Raji (cell line): Measurements from ENCODE around the gene RRAS.

Experiments used
- POLR2A ChIP-seq: IDR thresholded peaks from 2 replicates; pipeline ENCODE4 v1.6.1; 2011; ENCODE audit warnings: low read depth, low read length, control low read depth; ENCODE audit not compliant: insufficient read depth

The RRAS gene

GRCh38 chr19:49680421-49681351, 40.7 kb upstream of the RRAS start:
- TF ChIP-seq POLR2A, result no peak

GRCh38 chr19:49679771-49680413, 39.9 kb upstream of the RRAS start:
- TF ChIP-seq POLR2A, result no peak

- no peak for TF ChIP-seq POLR2A
Observed at GRCh38 chr19:49678985-49679770, 39.2 kb upstream of the RRAS start.

GRCh38 chr19:49677901-49678674, 38.1 kb upstream of the RRAS start:
- TF ChIP-seq POLR2A, result no peak

GRCh38 chr19:49677231-49677900, 37.4 kb upstream of the RRAS start, which contains the start of gene PRMT1:
PRMT1 (plus strand) TSS chr19:49677271; CDS start chr19:49677281, 10 bp downstream.
- TF ChIP-seq POLR2A, result peak; percentile 86

- TF ChIP-seq POLR2A, result no peak
Observed at GRCh38 chr19:49676784-49677230, 36.9 kb upstream of the RRAS start.

GRCh38 chr19:49676136-49676783, 36.3 kb upstream of the RRAS start:
- peak; percentile 88 for TF ChIP-seq POLR2A

- TF ChIP-seq POLR2A, result no peak
Observed at GRCh38 chr19:49672131-49672919, 32.4 kb upstream of the RRAS start.

GRCh38 chr19:49669516-49669915, 29.6 kb upstream of the RRAS start:
- TF ChIP-seq POLR2A, result no peak

- no peak for TF ChIP-seq POLR2A
Observed at GRCh38 chr19:49667473-49667872, 27.5 kb upstream of the RRAS start.

GRCh38 chr19:49666120-49666444, 26.1 kb upstream of the RRAS start:
- TF ChIP-seq POLR2A, result no peak

GRCh38 chr19:49665351-49666119, 25.6 kb upstream of the RRAS start, which contains the start of the genes BCL2L12 and IRF3:
BCL2L12 (plus strand) TSS chr19:49665933; CDS start chr19:49666693, 760 bp downstream.
IRF3 (minus strand) TSS chr19:49665857; CDS start chr19:49664838, 1,019 bp downstream.
- TF ChIP-seq POLR2A, result peak; percentile 66

- TF ChIP-seq POLR2A, result no peak; the same call in 1 of the 2 replicates
Observed at GRCh38 chr19:49665036-49665350, 25.1 kb upstream of the RRAS start.
